GM19372 (cell line): Measurements from ENCODE around the gene PRRT1.
"Not testable (repeated sequence)": the region's sequence is repeated elsewhere in the genome, so short reads cannot be mapped to it uniquely, and the experiment has no call there.

ENCODE experiments used
- ATAC-seq: cut with Tn5 transposase; IDR thresholded peaks from one replicate; pipeline ENCODE4 v1.9.1; 2021; ENCODE audit warnings: mild to moderate bottlenecking, low read depth, moderate library complexity; ENCODE audit not compliant: unreplicated experiment

Gene PRRT1

DNA sequence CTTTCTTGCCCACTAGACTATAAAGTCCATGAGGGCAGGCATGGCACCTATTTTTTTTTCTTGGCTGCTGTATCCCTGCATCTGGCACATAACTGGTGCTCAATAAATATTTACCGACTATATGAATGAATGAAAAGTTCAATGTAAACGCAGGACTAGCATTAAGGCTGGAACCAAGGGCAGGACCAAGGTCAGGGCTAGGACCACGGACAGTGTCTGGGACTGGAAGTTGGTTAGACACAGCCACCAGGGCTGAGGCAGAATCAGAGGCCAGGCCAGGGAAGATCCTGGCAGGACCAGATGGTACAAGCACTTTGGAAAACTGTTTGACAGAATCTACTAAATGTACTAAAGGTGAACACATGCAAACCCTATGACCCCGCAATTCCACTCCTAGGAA lies 46.3 kb downstream of the PRRT1 start:
- ATAC-seq = no peak

DNA sequence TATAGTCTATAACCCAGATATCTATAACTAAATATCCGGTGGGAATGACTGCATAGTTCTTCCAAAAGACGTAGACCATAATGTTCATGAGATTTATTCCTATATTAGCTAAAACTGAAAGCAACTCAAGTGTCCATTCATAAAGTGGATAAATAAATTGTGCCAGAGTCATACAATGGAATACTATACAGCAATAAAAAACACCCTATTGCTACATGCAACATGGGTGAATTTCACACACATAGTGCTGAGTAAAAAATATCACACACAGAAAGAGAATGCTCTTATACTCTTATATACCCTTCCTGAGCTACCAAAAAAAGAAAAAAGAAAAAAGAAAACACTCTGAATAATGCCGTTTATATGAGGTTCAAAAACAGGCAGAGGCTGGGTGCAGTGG lies 49.5 kb downstream of the PRRT1 start:
- no peak for ATAC-seq

DNA sequence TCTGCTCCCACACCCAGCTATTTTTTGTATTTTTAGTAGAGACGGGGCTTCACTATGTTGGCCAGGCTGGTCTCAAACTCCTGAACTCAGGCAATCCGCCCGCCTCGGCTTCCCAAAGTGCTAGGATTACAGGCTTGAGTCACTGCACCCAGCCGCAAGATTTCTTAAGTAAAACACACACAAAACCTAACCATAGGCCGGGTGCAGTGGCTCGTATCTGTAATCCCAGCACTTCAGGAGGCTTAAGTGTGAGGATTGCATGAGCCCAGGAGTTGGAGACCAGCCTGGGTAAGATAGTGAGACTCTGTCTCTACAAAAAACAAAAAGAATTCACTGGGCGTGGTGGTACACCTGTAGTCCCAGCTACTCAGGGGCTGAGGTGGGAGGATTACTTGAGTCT lies 51.5 kb downstream of the PRRT1 start:
- ATAC-seq = not testable (repeated sequence)
